WTC11 (cell line): ENCODE measurements around the gene FRMD4B.

ENCODE experiments used
- ATF2 ChIP-seq: sonication (generic); formaldehyde crosslinking; IDR thresholded peaks from 2 replicates; pipeline ENCODE4 v1.8.1; 2022; ENCODE audit warnings: low read depth, missing genetic modification reagents, borderline replicate concordance
- ATF3 ChIP-seq: sonication (generic); formaldehyde crosslinking; conservative IDR thresholded peaks from 2 replicates; pipeline ENCODE4 v1.8.1; 2022; ENCODE audit warnings: mild to moderate bottlenecking, missing genetic modification reagents
- CTCF ChIP-seq: fragments of 200-600 bp; IDR thresholded peaks from 2 replicates; pipeline ENCODE4 v1.8.0; 2022; ENCODE audit warnings: antibody characterized with exemption
- E2F1 ChIP-seq: sonication (generic); formaldehyde crosslinking; IDR thresholded peaks from 2 replicates; pipeline ENCODE4 v1.8.0; 2022; ENCODE audit warnings: mild to moderate bottlenecking, missing genetic modification reagents
- ELF4 ChIP-seq: sonication (generic); formaldehyde crosslinking; IDR thresholded peaks from 2 replicates; pipeline ENCODE4 v1.8.1; 2022; ENCODE audit warnings: low read depth, mild to moderate bottlenecking, moderate library complexity, missing genetic modification reagents
- FOXJ3 ChIP-seq: sonication (generic); formaldehyde crosslinking; IDR thresholded peaks from 2 replicates; pipeline ENCODE4 v1.9.0; 2021; ENCODE audit warnings: missing genetic modification reagents, mild to moderate bottlenecking, borderline replicate concordance
- KAT7 ChIP-seq: sonication (generic); formaldehyde crosslinking; IDR thresholded peaks from 2 replicates; pipeline ENCODE4 v1.8.1; 2023; ENCODE audit warnings: missing genetic modification reagents, mild to moderate bottlenecking, borderline replicate concordance
- MYBL2 ChIP-seq: sonication (generic); formaldehyde crosslinking; IDR thresholded peaks from 2 replicates; pipeline ENCODE4 v1.8.1; 2023; ENCODE audit warnings: mild to moderate bottlenecking, moderate library complexity, missing genetic modification reagents
- RELA ChIP-seq: sonication (generic); formaldehyde crosslinking; IDR thresholded peaks from 2 replicates; pipeline ENCODE4 v1.8.1; 2022; ENCODE audit warnings: missing genetic modification reagents, mild to moderate bottlenecking, borderline replicate concordance
- USF1 ChIP-seq: sonication (generic); formaldehyde crosslinking; IDR thresholded peaks from 2 replicates; pipeline ENCODE4 v1.8.0; 2022; ENCODE audit warnings: mild to moderate bottlenecking, missing genetic modification reagents
- ZNF121 ChIP-seq: sonication (generic); formaldehyde crosslinking; IDR thresholded peaks from 2 replicates; pipeline ENCODE4 v1.8.0; 2023; ENCODE audit warnings: missing genetic modification reagents
- ZNF263 ChIP-seq: sonication (generic); formaldehyde crosslinking; IDR thresholded peaks from 2 replicates; pipeline ENCODE4 v1.8.1; 2022; ENCODE audit warnings: low read depth, mild to moderate bottlenecking, moderate library complexity, missing genetic modification reagents
- ZNF532 ChIP-seq: fragments of 250-450 bp; sonication (Bioruptor Pico); IDR thresholded peaks from 2 replicates; pipeline ENCODE4 v1.9.0; 2021; ENCODE audit warnings: mild to moderate bottlenecking, borderline replicate concordance

GRCh38 chr3:69214241-69214640 lies 171.6 kb downstream of the FRMD4B start:
- TF ChIP-seq USF1 (CRISPR knock-in tag) (no peak), CTCF (no peak), ATF2 (CRISPR knock-in tag) (no peak), ZNF532 (CRISPR knock-in tag) (no peak), ATF3 (CRISPR knock-in tag) (no peak), ZNF263 (no peak), E2F1 (CRISPR knock-in tag) (no peak), FOXJ3 (CRISPR knock-in tag) (no peak), ZNF121 (no peak), KAT7 (CRISPR knock-in tag) (no peak), MYBL2 (CRISPR knock-in tag) (no peak), RELA (CRISPR knock-in tag) (no peak), ELF4 (no peak)
